WI38 (cell line): ENCODE measurements around the gene MAPK13.
"Not testable (repeated sequence)": the region's sequence is repeated elsewhere in the genome, so short reads cannot be mapped to it uniquely, and the experiment has no call there.

Experiments used
- H3K4me3 ChIP-seq: 2 replicates; pipeline ENCODE4 v1.5.1; 2011; ENCODE audit warnings: low read depth, mild to moderate bottlenecking, control low read depth, low read length
- CTCF ChIP-seq: IDR thresholded peaks from 2 replicates; pipeline ENCODE4 v1.5.1; 2012; ENCODE audit warnings: low read depth, mild to moderate bottlenecking, control low read depth, low read length

The MAPK13 gene

GRCh38 chr6:36123270-36124139 lies 6.8 kb upstream of the MAPK13 start:
- peak; percentile 58 for TF ChIP-seq CTCF
- no peak overlapping the region for H3K4me3 ChIP-seq

DNA sequence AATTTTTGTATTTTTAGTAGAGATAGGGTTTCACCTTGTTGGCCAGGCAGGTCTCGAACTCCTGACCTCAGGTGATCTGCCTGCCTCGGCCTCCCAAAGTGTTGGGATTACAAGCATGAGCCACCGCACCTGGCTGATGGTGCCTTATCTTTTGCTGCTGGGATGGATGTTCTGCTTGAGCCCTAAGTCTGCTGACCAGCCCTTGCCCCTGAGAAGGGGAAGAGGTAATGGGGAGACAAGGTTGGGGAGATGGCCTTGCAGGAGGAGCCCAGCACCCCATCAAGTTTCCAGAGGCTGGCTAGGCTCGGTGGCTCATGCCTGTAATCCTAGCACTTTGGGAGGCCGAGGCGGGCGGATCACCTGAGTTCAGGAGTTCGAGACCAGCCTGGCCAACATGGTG lies 6.0 kb upstream of the MAPK13 start:
- not testable (repeated sequence) for H3K4me3 ChIP-seq

DNA sequence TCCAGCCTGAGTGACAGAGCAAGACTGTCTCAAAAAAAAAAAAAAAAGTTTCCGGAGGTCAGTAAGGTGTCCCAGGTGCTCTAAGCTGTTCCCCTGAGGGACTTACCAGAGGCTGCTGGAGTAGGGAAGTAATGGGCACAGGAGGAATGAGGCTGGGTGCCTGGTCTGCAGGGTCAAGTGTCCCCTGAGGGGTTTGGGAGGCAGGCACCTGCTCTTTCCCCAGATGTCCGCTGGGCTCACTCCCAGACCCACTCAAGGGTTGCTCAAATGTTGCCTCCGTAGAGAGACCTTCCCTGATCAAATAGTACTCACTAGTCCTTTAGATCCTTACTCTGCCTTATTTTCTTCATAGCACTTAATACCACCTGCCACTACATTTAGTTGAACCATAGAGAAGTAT lies 5.4 kb upstream of the MAPK13 start:
- no peak overlapping the region for H3K4me3 ChIP-seq
- no peak for TF ChIP-seq CTCF

DNA sequence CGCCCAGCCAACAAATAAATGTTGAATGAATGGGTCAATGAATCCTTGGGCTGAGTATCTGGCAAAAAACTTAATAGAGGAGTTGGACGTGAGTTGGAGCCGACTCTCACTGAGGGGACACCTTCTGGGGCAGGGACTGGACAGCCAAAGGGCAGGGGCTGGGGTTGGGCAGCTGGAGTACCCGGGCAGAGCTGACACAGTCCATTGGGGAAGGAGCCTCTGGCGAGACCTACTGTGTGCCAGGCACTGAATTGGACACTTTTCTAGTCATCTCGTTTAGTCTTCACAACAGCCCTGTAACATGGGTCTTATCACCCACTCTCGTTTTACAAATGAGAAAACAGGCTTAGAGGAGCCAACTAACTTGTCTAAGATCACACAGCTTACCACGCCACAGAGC lies 4.7 kb upstream of the MAPK13 start:
- TF ChIP-seq CTCF, result no peak
- H3K4me3 ChIP-seq, result no peak overlapping the region

GRCh38 chr6:36126121-36126520 lies 4.2 kb upstream of the MAPK13 start:
- no peak overlapping the region for H3K4me3 ChIP-seq
- TF ChIP-seq CTCF, result no peak

GRCh38 chr6:36126553-36127458 lies 3.5 kb upstream of the MAPK13 start:
- H3K4me3 ChIP-seq, result no peak overlapping the region

GRCh38 chr6:36127462-36128016 lies 2.8 kb upstream of the MAPK13 start:
- TF ChIP-seq CTCF, result no peak
- H3K4me3 ChIP-seq, result no peak overlapping the region

More at GRCh38 chr6:36126553-36127458, 3.5 kb upstream of the MAPK13 start:
- no peak for TF ChIP-seq CTCF
